Testis (tissue), 2 donors: ENCODE data around the gene WIPF3.

Experiments
- CTCF ChIP-seq, 3 experiments: fragments of 450-650 bp in 2 of 3; fragments of 200-600 bp in 1 of 3; sonication (generic) in 1 of 3; IDR thresholded peaks; one replicate each; pipeline ENCODE4 v1.5.1; 2016 to 2019; ENCODE audit warnings: antibody characterized with exemption in 3 of 3, mild to moderate bottlenecking in 2 of 3, moderate library complexity in 1 of 3
- POLR2A ChIP-seq: fragments of 450-650 bp; IDR thresholded peaks from one replicate; pipeline ENCODE4 v1.6.1; 2017; ENCODE audit warnings: antibody characterized with exemption, mild to moderate bottlenecking, moderate library complexity

- TF ChIP-seq CTCF (IDR thresholded peaks at IDR 0.05) (no peak), POLR2A (no peak)
Measured at GRCh38 chr7:29893351-29893965, 87.2 kb downstream of the WIPF3 start.
